Iris pigment epithelial cell (primary cell): ENCODE measurements around the gene CEP43.

ENCODE experiments used
- DNase-seq: peaks from one replicate; pipeline ENCODE4 v3.0.0-alpha.2; 2011; ENCODE audit warnings: low read depth

Gene CEP43, protein sequence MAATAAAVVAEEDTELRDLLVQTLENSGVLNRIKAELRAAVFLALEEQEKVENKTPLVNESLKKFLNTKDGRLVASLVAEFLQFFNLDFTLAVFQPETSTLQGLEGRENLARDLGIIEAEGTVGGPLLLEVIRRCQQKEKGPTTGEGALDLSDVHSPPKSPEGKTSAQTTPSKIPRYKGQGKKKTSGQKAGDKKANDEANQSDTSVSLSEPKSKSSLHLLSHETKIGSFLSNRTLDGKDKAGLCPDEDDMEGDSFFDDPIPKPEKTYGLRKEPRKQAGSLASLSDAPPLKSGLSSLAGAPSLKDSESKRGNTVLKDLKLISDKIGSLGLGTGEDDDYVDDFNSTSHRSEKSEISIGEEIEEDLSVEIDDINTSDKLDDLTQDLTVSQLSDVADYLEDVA

DNA sequence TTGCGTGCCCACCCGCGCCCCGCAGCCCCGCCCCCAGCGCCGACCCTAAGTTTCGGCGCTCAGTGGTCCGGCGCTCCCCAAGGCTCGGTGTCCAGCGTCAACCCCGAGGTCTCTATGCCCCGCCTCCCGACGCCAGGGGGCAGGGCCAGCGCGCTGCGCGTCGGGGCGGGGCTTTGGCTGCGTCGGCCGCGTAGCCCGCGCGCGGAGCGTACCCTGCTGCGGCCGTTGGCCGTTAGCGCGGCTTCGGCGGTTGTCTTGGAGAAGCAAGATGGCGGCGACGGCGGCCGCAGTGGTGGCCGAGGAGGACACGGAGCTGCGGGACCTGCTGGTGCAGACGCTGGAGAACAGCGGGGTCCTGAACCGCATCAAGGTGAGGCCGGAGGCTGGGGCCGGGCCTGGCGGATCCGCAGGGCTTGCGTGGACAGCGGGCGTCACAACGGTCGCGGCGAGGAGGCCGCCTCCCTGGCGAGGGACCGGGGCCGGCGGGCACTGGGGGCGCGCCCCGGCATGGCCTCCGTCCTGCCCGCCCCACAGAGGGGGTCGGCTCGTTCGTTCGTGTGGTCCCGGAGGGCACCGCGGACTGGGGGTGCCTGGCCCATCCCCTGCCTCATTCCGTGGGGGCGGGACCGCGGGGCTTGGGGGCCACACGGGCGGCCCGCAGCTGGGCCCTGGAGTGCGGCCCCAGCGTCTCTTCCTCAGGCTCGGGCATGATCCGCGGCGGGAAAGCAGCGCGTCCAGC lies at the start of gene CEP43:
TSS of gene CEP43 (plus strand) at position 253 of the 739 bp plus-strand sequence. CDS start at position 269, 16 bp downstream.
- peak; percentile 94 for DNase-seq

DNA sequence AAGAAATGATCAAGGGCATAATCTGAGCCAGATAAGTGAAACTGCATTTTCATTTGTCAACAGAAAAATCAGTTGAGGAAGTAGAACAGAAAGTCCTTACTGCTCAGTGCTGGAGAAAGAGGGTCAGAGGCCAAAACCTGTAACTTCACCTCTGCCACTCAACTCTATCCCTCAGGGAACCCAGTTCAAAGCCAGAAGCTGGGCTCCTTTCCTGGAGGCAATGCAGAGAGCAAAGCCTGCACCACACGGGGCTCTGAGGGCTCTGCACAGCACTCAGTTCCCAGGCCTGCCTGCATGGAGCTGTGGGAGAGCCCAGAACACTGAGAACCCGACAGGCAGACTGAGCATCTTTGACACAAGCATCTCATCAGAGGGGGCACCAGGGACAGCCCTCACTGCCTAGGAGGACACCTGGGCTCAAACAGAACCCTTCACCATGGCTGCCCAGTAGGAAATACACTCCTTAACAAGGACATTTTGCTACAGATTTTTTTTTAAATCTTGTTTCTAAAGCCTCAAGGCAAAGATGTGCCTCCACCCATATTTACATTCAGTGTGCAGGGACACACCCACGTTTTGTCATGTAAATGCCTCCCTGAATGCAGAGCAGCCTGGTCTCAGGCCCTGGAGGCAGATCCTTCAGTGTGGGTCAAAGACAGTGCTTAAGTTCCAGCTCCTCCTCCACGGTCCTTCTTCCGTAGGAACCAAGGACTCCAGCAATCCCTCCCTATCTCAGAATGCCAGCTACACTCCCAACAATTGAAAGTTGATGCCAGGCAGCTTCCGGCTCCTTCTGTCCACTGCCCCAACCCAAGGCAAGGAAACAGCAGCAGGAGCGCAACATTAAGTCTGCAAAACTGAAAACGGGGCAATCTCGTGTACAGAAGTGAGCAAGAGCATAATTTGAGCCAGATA lies 49.4 kb upstream of the CEP43 start:
- no peak for DNase-seq

DNA sequence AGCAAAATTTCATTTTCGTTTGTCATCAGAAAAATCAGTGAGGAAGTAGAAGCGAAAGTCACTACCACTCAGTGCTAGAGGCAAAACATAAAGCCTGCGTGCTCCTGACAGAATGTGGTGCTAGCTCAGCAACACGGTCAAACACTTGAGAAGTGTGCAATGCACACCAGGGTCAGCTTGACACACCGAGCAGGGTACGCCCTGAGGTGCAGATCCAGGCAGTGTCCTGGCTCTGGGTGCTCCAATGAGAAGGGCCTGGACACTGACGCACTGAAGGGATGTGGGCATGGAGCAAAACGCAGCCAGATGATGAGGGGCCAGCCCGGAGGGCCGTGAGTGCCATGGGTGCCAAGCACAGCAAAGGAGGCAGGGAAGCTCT lies 48.8 kb upstream of the CEP43 start:
- no peak for DNase-seq

DNA sequence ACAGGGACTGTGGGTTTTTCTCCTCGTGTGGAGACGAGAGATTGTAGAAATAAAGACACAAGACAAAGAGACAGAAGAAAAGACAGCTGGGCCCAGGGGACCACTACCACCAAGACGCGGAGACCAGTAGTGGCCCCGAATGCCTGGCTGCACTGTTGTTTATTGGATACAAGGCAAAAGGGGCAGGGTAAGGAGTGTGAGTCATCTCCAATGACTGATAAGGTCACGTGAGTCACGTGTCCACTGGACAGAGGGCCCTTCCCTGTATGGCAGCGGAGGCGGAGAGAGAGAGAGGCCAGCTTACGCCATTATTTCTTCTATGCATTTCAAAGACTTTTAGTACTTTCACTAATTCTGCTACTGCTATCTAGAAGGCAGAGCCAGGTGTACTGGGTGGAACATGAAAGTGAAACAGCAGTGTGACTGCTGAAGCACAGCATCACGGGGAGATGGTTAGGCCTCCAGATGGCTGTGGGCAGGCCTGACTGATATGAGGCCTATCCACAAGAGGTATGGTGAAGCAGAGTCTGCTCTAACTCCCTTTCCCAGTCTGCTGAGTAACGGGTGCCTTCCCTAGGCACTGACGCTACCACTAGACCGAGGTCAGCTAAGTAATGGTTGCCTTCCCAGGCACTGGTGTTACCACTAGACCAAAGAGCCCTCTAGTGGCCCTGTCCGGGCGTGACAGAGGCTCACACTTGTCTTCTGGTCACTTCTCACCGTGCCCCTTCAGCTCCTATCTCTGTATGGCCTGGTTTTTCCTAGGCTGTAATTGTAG lies 48.1 kb upstream of the CEP43 start:
- peak; percentile 58 for DNase-seq

DNA sequence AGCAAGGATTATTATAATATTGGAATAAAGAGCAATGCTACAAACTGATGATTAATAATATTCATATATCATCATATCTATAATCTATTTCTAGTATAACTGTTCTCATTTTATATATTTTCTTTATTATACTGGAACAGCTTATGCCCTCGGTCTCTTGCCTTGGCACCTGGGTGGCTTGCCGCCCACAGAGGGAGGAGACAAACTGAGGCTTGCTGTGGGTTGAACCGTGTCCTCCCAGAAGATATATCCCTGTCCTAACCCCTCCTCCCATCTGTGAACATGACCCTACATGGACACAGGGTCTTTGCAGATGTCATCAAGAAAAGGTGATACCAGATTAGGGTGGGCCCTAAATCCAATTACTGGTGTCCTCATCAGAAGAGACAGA lies 47.5 kb upstream of the CEP43 start:
- no peak for DNase-seq

DNA sequence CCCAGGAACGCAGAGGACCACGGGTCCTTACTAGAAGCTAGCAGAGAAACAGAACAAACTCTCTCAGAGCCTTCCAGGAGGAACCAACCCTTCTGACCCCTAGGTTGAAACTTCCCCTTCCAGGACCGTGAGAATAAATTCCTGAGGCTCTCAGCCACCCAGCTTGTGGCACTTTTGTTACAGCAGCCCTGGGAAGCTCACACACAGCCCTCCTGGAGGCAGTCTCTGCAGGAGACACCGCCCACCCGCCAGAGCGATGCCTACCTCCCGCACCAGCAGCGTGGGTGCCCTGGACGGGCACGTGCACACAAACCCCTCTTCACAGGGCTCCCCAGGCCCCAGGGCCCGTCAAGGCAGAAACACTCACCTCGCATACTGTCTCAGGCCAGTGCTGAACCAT lies 47.1 kb upstream of the CEP43 start:
- DNase-seq, result no peak

DNA sequence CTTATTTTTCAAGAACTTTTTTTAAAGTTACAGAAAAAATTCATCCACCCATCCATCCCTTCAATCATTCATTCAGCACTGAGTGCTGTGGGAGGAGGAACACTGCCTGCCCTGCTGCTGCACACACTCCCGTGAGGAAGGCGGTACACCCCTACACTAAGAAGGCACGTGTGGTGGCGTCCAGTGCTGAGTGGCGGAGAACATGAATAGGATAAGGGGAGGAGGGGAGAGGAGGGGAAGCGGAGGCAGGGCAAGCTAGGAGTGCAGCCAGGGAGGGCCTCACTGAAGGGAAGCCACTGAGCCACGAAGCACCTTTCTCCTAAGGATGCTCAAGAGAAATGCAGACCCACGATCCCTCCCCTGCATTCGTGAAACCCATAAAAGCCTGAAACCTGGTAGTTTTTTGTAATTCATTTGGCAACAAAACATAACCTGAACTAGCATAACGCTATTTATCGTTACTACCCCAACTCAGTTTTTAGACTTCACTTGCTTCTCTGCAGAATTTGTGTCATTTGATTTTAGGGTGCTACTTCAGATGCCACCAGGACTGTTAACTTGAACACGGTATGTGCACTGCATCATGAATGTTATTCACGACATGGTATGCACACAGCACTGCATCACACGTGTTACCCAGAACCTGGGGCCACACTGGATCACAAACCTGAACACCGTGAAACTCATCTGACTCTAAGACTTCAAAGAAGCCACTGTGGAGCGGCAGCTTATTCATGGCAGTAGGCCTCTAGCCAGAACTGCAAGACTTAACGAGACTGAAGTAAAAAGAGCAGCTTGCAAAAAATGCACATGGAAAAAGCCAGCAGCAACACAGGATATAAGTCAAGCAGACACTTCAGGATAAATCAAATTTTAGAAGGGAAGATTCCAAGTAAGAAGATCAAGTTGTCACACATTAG lies 46.4 kb upstream of the CEP43 start:
- no peak for DNase-seq

DNA sequence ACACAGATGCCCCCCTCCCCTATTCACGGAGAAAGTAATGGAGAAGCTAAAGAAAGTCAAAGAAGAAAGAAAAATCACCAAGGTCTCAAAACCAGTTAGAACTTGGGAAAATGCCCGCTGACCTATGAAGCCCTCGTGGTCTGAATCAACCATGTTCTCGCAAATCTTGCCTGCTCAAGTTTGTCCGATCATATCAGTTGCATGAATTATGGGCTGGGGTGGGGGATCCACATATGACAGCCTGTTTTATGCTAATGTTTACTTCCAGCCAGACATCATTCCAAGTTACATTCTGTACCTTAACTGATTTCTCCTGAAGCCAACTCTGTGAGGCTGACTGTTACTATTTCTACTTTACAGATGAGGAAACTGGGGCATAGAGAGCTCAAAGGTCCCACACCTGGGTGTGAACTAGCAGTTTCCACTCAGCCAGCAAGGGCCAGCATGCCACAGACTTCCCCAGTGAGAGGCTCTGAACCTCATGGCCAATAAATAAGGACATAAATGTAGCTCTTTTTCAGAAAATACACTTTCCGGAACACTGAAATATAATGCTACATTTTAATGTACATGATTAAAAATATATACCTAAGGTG lies 45.0 kb upstream of the CEP43 start:
- no peak for DNase-seq

DNA sequence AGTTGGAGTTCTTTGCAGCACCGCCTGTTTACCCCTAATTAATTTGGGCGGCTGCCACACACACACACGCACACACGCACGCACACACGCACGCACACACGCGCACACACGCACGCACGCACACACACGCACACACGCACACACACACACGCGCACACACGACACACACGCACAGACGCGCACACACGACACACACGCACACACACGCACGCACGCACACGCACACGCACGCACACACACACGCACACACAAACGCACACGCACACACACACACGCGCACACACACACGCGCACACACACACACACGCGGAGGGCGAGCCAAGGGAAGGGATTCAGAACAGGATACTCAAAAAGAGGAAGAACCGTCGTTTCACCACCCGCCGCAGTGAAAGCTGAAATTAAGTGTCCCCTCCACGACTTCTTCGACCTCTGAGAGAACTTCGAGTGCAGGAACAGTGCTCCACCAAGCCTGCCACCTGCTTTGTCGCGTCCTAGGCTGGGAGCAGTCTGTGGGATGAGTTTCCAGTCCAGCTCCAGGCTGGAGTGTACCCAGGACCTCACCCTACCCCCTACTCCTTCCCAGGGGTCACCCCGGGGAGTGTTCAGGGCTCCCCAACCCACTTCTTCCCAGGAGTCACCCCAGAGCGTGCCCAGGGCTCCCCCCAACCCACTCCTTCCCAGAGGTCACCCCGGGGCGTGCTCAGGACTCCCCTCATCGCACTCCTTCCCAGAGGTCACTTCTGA lies 43.9 kb upstream of the CEP43 start:
- DNase-seq, result no peak

DNA sequence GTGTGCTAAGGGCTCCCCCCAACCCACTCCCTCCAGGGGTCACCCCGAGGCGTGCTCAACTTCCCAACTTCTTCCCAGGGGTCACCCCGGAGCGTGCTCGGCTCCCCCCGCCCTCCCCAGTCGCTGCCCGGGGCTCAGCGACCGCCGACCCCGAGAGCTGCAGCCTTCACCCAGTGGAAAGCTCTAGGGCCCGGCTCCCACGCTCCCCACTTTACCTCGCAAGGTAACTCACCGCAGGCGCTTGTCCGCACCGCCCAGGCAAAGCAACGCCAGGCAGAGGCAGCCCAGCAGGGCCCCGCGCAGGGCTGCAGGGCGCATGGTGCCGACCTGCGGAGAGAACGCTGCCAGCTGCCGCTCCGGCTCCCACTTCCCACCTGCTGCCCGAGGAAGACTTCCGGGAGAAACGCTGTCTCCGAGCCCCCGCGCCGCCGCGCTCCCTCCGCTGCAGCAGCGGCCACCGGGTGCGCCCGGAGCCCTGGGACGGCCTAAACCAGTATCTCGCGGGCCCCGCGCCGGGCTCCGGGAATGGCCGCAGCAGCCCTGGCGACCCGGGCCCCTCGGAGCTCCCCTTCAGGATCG lies 43.2 kb upstream of the CEP43 start:
- DNase-seq, result peak; percentile 30

DNA sequence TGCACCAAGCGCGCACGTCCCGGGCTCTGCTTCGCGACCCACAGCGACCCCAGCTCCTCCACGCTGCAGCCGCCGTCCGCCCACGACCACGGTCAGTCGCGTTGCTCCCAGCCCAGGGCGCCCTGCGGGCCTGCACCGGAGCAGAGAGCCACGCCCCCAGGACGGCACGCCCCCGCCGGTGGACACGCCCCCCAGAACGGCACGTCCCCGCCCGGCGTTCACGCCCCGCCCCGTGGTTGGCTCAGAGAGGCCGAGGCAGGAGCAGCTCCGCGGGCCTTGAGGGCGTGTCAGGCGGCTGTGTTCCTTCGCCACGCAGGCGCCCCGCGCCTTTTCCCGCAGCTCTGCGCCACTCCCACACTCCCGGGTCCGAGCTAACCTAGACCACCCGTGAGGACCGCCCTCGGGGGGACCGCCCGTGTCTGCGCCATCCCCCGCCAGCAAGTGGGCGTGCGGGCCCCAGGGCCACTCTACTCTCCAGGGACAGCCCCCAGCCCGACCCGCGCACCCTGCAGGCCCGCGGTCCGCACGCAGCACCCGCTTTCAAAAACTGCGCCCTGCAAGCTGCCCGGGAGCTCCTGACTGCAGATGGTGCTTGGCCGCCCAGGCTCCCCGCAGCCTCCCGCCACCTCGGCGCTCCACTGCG lies 42.6 kb upstream of the CEP43 start, which contains the start of gene RNASET2:
TSS of gene RNASET2 (minus strand) at position 107 of the 643 bp plus-strand sequence. CDS start 368 bp downstream, outside the sequence.
- peak; percentile 91 for DNase-seq

DNA sequence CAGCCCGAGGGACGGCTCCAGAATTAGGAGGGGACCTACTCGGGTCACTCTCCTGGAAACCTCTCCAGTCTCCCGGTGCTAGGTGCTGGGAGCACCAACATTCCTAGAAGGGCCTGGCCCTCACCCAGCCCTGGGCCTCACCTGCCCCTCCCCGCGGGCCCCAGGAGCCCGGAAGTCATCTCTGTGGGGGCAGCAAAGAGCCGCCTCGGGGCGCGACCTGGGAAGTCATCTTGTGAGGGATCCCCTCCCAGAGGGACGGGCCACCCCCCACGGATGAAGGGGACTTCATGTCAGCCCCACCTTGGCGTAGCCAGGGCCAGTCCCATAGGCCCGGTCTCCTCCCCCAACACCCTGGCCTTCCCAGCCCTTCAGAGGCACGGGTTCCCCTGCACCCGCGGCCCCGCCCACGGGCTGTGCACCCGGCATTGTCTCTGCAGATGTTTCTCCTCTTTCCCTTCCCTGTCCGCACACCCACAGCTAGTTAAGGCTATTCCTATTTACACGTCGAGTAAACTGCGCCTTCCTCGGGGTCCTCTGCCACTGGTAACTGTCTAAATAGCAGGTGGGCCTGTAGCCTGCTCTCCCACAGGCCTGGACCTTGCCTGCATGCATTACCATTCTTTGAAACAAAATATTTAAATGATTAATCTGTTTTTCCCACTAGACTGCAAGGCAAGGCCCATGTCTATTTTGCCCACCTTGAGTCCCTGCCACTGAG lies 42.0 kb upstream of the CEP43 start:
- DNase-seq, result no peak

DNA sequence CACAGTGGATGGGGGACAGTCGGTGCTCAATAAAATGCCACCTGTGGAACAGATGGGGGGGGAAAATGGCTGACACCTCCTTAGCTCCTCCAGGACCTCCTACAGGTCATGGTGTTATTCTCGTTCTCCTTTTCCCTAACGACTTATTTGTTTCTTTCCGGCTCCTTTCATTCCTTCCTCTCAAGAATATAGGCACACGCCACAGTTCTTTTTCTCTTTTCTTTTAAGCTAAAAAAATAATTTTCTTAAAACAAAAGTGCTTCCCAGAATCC lies 41.5 kb upstream of the CEP43 start:
- DNase-seq, result no peak

DNA sequence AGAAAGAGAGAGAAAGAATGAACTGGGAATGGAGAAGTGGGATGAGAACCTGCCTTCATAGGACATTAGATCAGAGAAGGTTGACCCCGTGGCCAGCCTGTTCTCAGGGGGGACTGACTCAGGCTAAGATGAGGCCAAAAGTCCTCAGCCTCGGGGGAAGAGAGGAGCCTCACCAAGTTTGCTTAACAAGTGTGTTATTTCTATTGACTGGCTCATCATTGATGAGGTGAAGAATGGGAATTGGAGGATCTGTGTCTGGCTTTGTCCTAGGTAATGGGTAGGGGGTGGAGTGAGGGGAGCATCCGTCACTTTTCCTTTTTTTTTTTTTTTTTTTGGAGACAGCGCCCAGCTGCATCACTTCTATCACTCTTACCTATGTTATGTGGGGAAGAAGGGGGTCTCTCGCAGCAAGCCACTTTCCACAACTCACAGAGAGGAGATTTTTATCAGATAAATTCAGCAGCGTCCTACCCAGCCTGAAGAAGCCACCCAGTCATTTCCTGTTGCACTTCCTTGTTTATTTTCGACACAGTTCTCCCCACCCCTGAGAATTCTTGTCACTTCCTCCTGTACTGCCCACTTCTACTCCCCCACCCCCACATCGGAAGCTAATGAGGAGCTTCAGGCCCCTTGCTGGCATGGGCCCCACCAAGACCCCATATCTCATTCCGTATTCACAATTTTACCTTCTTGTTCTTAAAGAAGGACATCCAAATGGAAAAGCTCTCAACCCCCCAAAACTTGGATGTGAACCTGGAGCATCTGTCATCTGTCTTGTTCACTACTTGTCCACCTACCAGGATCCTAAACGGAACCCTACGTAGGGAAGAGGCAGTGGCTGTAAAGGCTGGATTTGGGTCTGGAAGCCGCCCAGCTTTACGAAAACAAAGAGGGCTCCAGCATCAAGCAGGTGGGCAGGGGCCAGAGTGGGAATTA lies 40.0 kb upstream of the CEP43 start:
- peak; percentile 32 for DNase-seq

DNA sequence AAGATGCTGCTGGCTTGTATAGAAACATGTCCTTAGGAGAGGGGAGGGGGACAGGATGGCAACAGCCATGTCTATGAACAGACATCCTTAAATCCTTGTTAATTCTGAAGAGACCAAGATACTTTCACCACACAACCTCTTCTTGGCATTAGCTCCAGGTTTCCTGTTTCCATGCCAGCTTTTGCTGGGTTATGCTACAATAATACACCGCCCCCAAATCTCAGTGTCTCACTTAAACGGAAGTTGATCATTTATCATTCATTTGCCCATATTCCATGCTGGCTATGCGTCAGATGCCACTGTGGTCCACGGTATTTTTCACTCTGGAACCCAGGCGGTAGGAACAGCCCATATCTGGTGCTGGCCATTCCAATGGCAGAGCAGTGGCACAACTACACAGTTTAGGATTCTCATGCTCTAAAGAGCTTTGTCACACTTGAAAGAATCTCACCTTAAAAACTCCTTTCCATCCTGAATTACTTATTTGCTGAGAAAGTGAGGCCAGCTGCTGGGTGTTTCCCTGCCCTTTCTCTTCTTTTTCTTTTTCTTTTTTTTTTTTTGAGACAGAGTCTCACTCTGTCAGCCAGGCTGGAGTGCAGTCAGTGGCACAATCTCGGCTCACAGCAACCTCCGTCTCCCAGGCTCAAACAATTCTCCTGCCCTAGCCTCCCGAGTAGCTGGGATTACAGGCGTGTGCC lies 39.1 kb upstream of the CEP43 start:
- no peak for DNase-seq

DNA sequence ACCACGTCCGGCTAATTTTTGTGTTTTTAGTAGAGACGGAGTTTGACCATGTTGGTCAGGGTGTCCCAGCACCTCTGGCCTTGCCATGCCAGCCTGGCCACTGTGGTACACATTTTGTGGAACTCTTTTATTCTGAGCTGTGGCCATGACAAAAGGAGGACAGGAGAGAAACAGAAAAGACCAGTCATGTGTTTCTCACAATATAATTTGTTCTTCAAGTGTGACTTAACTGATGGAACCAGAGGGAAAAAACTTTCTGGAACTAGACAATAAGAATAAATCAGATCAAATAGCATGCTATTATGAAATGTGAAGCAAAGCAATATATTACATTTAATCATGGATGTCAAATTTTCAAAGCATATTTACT lies 38.6 kb upstream of the CEP43 start:
- no peak for DNase-seq
